Measurements from ENCODE around the gene VAX1. TPM values are rescaled to one million over a fixed set of nuclear protein-coding genes. Genes with fewer than 3 reads are reported as not detected.
A peak's percentile ranks its signal among the peaks of the same experiment; 100 is the strongest.

VAX1 gene
- total RNA-seq, 1 experiment from 2014 or later = 74.4 TPM

- Histone ChIP-seq H3K4me1 (ENCODE audit: insufficient read depth, low read length, poor library complexity, severe bottlenecking) (peaks cover 79% of the 10 kb centered on the region), H3K4me3 (ENCODE audit: low read depth, low read length, poor library complexity, severe bottlenecking) (no peak overlapping the region), H3K27ac (ENCODE audit: low read depth, low read length, poor library complexity, severe bottlenecking) (peak overlapping the region; percentile 95), H3K36me3 (ENCODE audit: insufficient read depth, low read length, poor library complexity, severe bottlenecking) (no peaks in the 10 kb centered on the region), H3K27me3 (replicated peaks; ENCODE audit: insufficient read depth, low read depth, low read length, poor library complexity) (no peaks in the 10 kb centered on the region), H3K9me3 (ENCODE audit: low read depth, low read length, poor library complexity, severe bottlenecking) (no peaks in the 10 kb centered on the region)
- BruUV-seq (replicated peaks) = no TSS peak
- no peak for DNase-seq (ENCODE audit: low spot score)
- TF ChIP-seq CTCF (conservative IDR thresholded peaks at IDR 0.05; ENCODE audit: low read depth, low read length) = no peak
- no peak for TF ChIP-seq EZH2 (IDR thresholded peaks at IDR 0.05; ENCODE audit: borderline replicate concordance, low read depth, low read length, poor library complexity, severe bottlenecking)
- intact Hi-C loops (cut with micrococcal nuclease; ENCODE audit: unreplicated experiment) = loop anchor here (5.0 kb wide), 1 partner anchor 298 kb away; no protein-coding TSS in a partner anchor
- CTCF ChIA-PET = no interaction called here
- POLR2A ChIA-PET (ENCODE audit: low non-redundant PET) = no interaction called here
Observed at GRCh38 chr10:117094856-117095255, 43.2 kb downstream of the VAX1 start.

GRCh38 chr10:117092386-117092785 lies 45.7 kb downstream of the VAX1 start:
- TF ChIP-seq EZH2 (IDR thresholded peaks at IDR 0.05; ENCODE audit: borderline replicate concordance, low read depth, low read length, poor library complexity, severe bottlenecking) = no peak
- TF ChIP-seq CTCF (conservative IDR thresholded peaks at IDR 0.05; ENCODE audit: low read depth, low read length) = no peak
- peak overlapping the region; percentile 95 for H3K27ac ChIP-seq (ENCODE audit: low read depth, low read length, poor library complexity, severe bottlenecking)
- DNase-seq (ENCODE audit: low spot score) = peak; percentile 96
- H3K4me1 ChIP-seq (ENCODE audit: insufficient read depth, low read length, poor library complexity, severe bottlenecking) = peaks cover 95% of the 10 kb centered on the region
- CTCF ChIA-PET = interaction anchor here (1.0 to 1.6 kb wide), 3 partner anchors 42 to 82 kb away, joined by 3 to 7 read pairs (median 5); no protein-coding TSS in a partner anchor
- H3K27me3 ChIP-seq (replicated peaks; ENCODE audit: insufficient read depth, low read depth, low read length, poor library complexity) = no peaks in the 10 kb centered on the region
- no peaks in the 10 kb centered on the region for H3K36me3 ChIP-seq (ENCODE audit: insufficient read depth, low read length, poor library complexity, severe bottlenecking)
- intact Hi-C loops (cut with micrococcal nuclease; ENCODE audit: unreplicated experiment) = loop anchor here (5.0 kb wide), 1 partner anchor 295 kb away; no protein-coding TSS in a partner anchor
- BruUV-seq (replicated peaks) = no TSS peak
- POLR2A ChIA-PET (ENCODE audit: low non-redundant PET) = no interaction called here
- no peaks in the 10 kb centered on the region for H3K9me3 ChIP-seq (ENCODE audit: low read depth, low read length, poor library complexity, severe bottlenecking)
- H3K4me3 ChIP-seq (ENCODE audit: low read depth, low read length, poor library complexity, severe bottlenecking) = no peak overlapping the region

- Histone ChIP-seq H3K27me3 (replicated peaks; ENCODE audit: insufficient read depth, low read depth, low read length, poor library complexity) (no peaks in the 10 kb centered on the region), H3K27ac (ENCODE audit: low read depth, low read length, poor library complexity, severe bottlenecking) (peak overlapping the region; percentile 95), H3K9me3 (ENCODE audit: low read depth, low read length, poor library complexity, severe bottlenecking) (no peaks in the 10 kb centered on the region), H3K4me3 (ENCODE audit: low read depth, low read length, poor library complexity, severe bottlenecking) (no peak overlapping the region), H3K4me1 (ENCODE audit: insufficient read depth, low read length, poor library complexity, severe bottlenecking) (peaks cover 84% of the 10 kb centered on the region), H3K36me3 (ENCODE audit: insufficient read depth, low read length, poor library complexity, severe bottlenecking) (no peaks in the 10 kb centered on the region)
- intact Hi-C loops (cut with micrococcal nuclease; ENCODE audit: unreplicated experiment) = loop anchor here (1.0 to 5.0 kb wide), 6 partner anchors 26 to 294 kb away; no protein-coding TSS in a partner anchor
- ChIA-PET POLR2A (ENCODE audit: low non-redundant PET) (interaction anchor here (0.6 to 0.7 kb wide), 3 partner anchors 68 to 112 kb away, joined by 3 to 10 read pairs (median 3); no protein-coding TSS in a partner anchor), CTCF (interaction anchor here (1.7 kb wide), 2 partner anchors 19 to 76 kb away, joined by 8 to 9 read pairs; no protein-coding TSS in a partner anchor)
- DNase-seq (ENCODE audit: low spot score) = peak; percentile 96
- TF ChIP-seq CTCF (conservative IDR thresholded peaks at IDR 0.05; ENCODE audit: low read depth, low read length) = no peak
- no peak for TF ChIP-seq EZH2 (IDR thresholded peaks at IDR 0.05; ENCODE audit: borderline replicate concordance, low read depth, low read length, poor library complexity, severe bottlenecking)
- no TSS peak for BruUV-seq (replicated peaks)
Observed at GRCh38 chr10:117090834-117091233, 47.2 kb downstream of the VAX1 start.

Measured in A673 (cell line).